ENCODE results near the gene USP35. TPM values are rescaled to one million over a fixed set of nuclear protein-coding genes. Genes with fewer than 3 reads are reported as not detected.

USP35 gene
- total and polyA plus RNA-seq, 2 donors (not counting 1 experiment from before 2014, with no cell fraction given), result 4.6 to 13.0 TPM

- TF ChIP-seq CTCF (conservative IDR thresholded peaks at IDR 0.05 in 1 of 2, IDR thresholded peaks at IDR 0.05 in 1 of 2; ENCODE audit: low read depth in 1 of 2, low read length in 2 of 2) (no peak), EZH2 (IDR thresholded peaks at IDR 0.05; ENCODE audit: low read length, missing control alignments) (no peak)
- no peaks in the 10 kb centered on the region for H3K4me1 ChIP-seq (ENCODE audit: control insufficient read depth, extremely low read depth, insufficient read depth, low read length)
Measured at GRCh38 chr11:78160557-78160956, 28.2 kb upstream of the USP35 start.

GRCh38 chr11:78161346-78161745 is 27.4 kb upstream of the USP35 start:
- no peaks in the 10 kb centered on the region for H4K20me1 ChIP-seq (ENCODE audit: control insufficient read depth, extremely low read depth, insufficient read depth, low read length)
- H3K79me2 ChIP-seq (ENCODE audit: control insufficient read depth, insufficient read depth, low read length), result no peaks in the 10 kb centered on the region
- H3K9me3 ChIP-seq (ENCODE audit: control insufficient read depth, insufficient read depth, low read depth, low read length), result no peaks in the 10 kb centered on the region
- H3K36me3 ChIP-seq (ENCODE audit: control insufficient read depth, insufficient read depth, low read length), result no peaks in the 10 kb centered on the region
- H3K4me3 ChIP-seq (replicated peaks in 1 of 4; ENCODE audit: control extremely low read depth in 1 of 4, insufficient read depth in 1 of 4, low read depth in 3 of 4, low read length in 4 of 4), result no peak overlapping the region
- no peak for DNase-seq (ENCODE audit: low read depth in 2 of 2)
- H3K27ac ChIP-seq (ENCODE audit: insufficient read depth, low read length), result no peak overlapping the region
- no peak overlapping the region for H2AFZ ChIP-seq (ENCODE audit: low read length)
- H3K4me2 ChIP-seq (ENCODE audit: extremely low read depth, insufficient read depth, low read length), result no peak overlapping the region
- H3K4me1 ChIP-seq (ENCODE audit: control insufficient read depth, extremely low read depth, insufficient read depth, low read length), result no peaks in the 10 kb centered on the region
- no peaks in the 10 kb centered on the region for H3K27me3 ChIP-seq (ENCODE audit: control insufficient read depth, insufficient read depth, low read length)
- no peak for TF ChIP-seq CTCF (conservative IDR thresholded peaks at IDR 0.05 in 1 of 2, IDR thresholded peaks at IDR 0.05 in 1 of 2; ENCODE audit: low read depth in 1 of 2, low read length in 2 of 2)
- no peak for TF ChIP-seq EZH2 (IDR thresholded peaks at IDR 0.05; ENCODE audit: low read length, missing control alignments)
- H3K9ac ChIP-seq (ENCODE audit: insufficient read depth, low read length), result no peak overlapping the region

More at GRCh38 chr11:78160557-78160956, 28.2 kb upstream of the USP35 start:
- no peak overlapping the region for H3K9ac ChIP-seq (ENCODE audit: insufficient read depth, low read length)
- no peaks in the 10 kb centered on the region for H3K27me3 ChIP-seq (ENCODE audit: control insufficient read depth, insufficient read depth, low read length)
- no peaks in the 10 kb centered on the region for H3K79me2 ChIP-seq (ENCODE audit: control insufficient read depth, insufficient read depth, low read length)
- H3K9me3 ChIP-seq (ENCODE audit: control insufficient read depth, insufficient read depth, low read depth, low read length), result no peaks in the 10 kb centered on the region
- no peaks in the 10 kb centered on the region for H4K20me1 ChIP-seq (ENCODE audit: control insufficient read depth, extremely low read depth, insufficient read depth, low read length)
- H3K4me2 ChIP-seq (ENCODE audit: extremely low read depth, insufficient read depth, low read length), result no peak overlapping the region
- no peak overlapping the region for H3K27ac ChIP-seq (ENCODE audit: insufficient read depth, low read length)
- H3K4me3 ChIP-seq (replicated peaks in 1 of 4; ENCODE audit: control extremely low read depth in 1 of 4, insufficient read depth in 1 of 4, low read depth in 3 of 4, low read length in 4 of 4), result no peak overlapping the region
- H3K36me3 ChIP-seq (ENCODE audit: control insufficient read depth, insufficient read depth, low read length), result no peaks in the 10 kb centered on the region
- H2AFZ ChIP-seq (ENCODE audit: low read length), result no peak overlapping the region
- DNase-seq (ENCODE audit: low read depth in 2 of 2), result no peak

- no peak overlapping the region for H2AFZ ChIP-seq (ENCODE audit: low read length)
- H3K36me3 ChIP-seq (ENCODE audit: control insufficient read depth, insufficient read depth, low read length), result no peaks in the 10 kb centered on the region
- no peak overlapping the region for H3K4me2 ChIP-seq (ENCODE audit: extremely low read depth, insufficient read depth, low read length)
- no peaks in the 10 kb centered on the region for H4K20me1 ChIP-seq (ENCODE audit: control insufficient read depth, extremely low read depth, insufficient read depth, low read length)
- no peaks in the 10 kb centered on the region for H3K79me2 ChIP-seq (ENCODE audit: control insufficient read depth, insufficient read depth, low read length)
- no peaks in the 10 kb centered on the region for H3K27me3 ChIP-seq (ENCODE audit: control insufficient read depth, insufficient read depth, low read length)
- no peak overlapping the region for H3K27ac ChIP-seq (ENCODE audit: insufficient read depth, low read length)
- DNase-seq (ENCODE audit: low read depth in 2 of 2), result peak in 1 of 2 donors; percentile 49
- H3K4me3 ChIP-seq (replicated peaks in 1 of 4; ENCODE audit: control extremely low read depth in 1 of 4, insufficient read depth in 1 of 4, low read depth in 3 of 4, low read length in 4 of 4), result no peak overlapping the region
- H3K9me3 ChIP-seq (ENCODE audit: control insufficient read depth, insufficient read depth, low read depth, low read length), result no peaks in the 10 kb centered on the region
- no peak overlapping the region for H3K9ac ChIP-seq (ENCODE audit: insufficient read depth, low read length)
- no peak for TF ChIP-seq EZH2 (IDR thresholded peaks at IDR 0.05; ENCODE audit: low read length, missing control alignments)
- no peak for TF ChIP-seq CTCF (conservative IDR thresholded peaks at IDR 0.05 in 1 of 2, IDR thresholded peaks at IDR 0.05 in 1 of 2; ENCODE audit: low read depth in 1 of 2, low read length in 2 of 2)
- no peaks in the 10 kb centered on the region for H3K4me1 ChIP-seq (ENCODE audit: control insufficient read depth, extremely low read depth, insufficient read depth, low read length)
Measured at GRCh38 chr11:78161962-78162371, 26.8 kb upstream of the USP35 start.

Measured in fibroblast of lung (primary cell).